Keratinocyte (primary cell): ENCODE data around the gene KLHDC7B. TPM values are rescaled to one million over a fixed set of nuclear protein-coding genes. Genes with fewer than 3 reads are reported as not detected.
A peak's percentile ranks its signal among the peaks of the same experiment; 100 is the strongest.

Experiments used
- DNase-seq: peaks from one replicate; pipeline ENCODE4 v3.0.0-alpha.2; 2011; ENCODE audit warnings: low read depth, missing footprints, low spot score
- FAIRE-seq: peaks from 2 replicates; lab custom pipeline; 2011; peaks lifted over from hg19 to GRCh38; lab: Jason Lieb, UNC
- H2AFZ ChIP-seq: 2 replicates; pipeline ENCODE4 v1.6.0; 2012; ENCODE audit warnings: low read length, control low read depth, inconsistent platforms; ENCODE audit not compliant: control insufficient read depth
- H3K27ac ChIP-seq: 2 replicates; pipeline ENCODE4 v1.5.1; 2011; ENCODE audit warnings: low read length; ENCODE audit not compliant: control insufficient read depth, insufficient read depth
- H3K27me3 ChIP-seq: 3 replicates; pipeline ENCODE4 v1.6.0; 2011; ENCODE audit warnings: low read length; ENCODE audit not compliant: control insufficient read depth, insufficient read depth; ENCODE audit errors: extremely low read depth
- H3K36me3 ChIP-seq, 2 experiments: 2 replicates in 1 of 2; 3 replicates in 1 of 2; pipeline ENCODE4 v1.5.1; 2011; ENCODE audit warnings: low read length in 2 of 2, mild to moderate bottlenecking in 1 of 2; ENCODE audit not compliant: control insufficient read depth in 2 of 2, insufficient read depth in 2 of 2; ENCODE audit errors: extremely low read depth in 1 of 2
- H3K4me1 ChIP-seq: 3 replicates; pipeline ENCODE4 v1.5.1; 2011; ENCODE audit warnings: low read length; ENCODE audit not compliant: control insufficient read depth, insufficient read depth; ENCODE audit errors: extremely low read depth
- H3K4me2 ChIP-seq: 3 replicates; pipeline ENCODE4 v1.6.0; 2011; ENCODE audit warnings: low read depth, low read length; ENCODE audit not compliant: control insufficient read depth, insufficient read depth; ENCODE audit errors: extremely low read depth
- H3K4me3 ChIP-seq, 3 experiments: fragments of 200-600 bp in 1 of 3; sonication (generic) in 1 of 3; 2 replicates in 2 of 3; 3 replicates in 1 of 3; pipeline ENCODE4 v1.5.1; 2011 to 2016; ENCODE audit warnings: low read length in 3 of 3, mild to moderate bottlenecking in 3 of 3, control low read depth in 2 of 3, inconsistent platforms in 1 of 3, low read depth in 1 of 3, mixed read lengths in 1 of 3, mixed run types in 1 of 3, moderate library complexity in 1 of 3; ENCODE audit not compliant: control insufficient read depth in 2 of 3, insufficient read depth in 2 of 3; ENCODE audit errors: extremely low read depth in 1 of 3
- H3K79me2 ChIP-seq: 2 replicates; pipeline ENCODE4 v1.6.0; 2012; ENCODE audit warnings: low read length; ENCODE audit not compliant: control insufficient read depth, insufficient read depth
- H3K9ac ChIP-seq: 3 replicates; pipeline ENCODE4 v1.6.0; 2011; ENCODE audit warnings: low read length; ENCODE audit not compliant: control insufficient read depth, insufficient read depth; ENCODE audit errors: extremely low read depth
- H3K9me1 ChIP-seq: 3 replicates; pipeline ENCODE4 v1.6.0; 2011; ENCODE audit warnings: low read length; ENCODE audit not compliant: control insufficient read depth, insufficient read depth; ENCODE audit errors: extremely low read depth
- H3K9me3 ChIP-seq: 2 replicates; pipeline ENCODE4 v1.5.1; 2012; ENCODE audit warnings: low read depth, low read length; ENCODE audit not compliant: control insufficient read depth
- H4K20me1 ChIP-seq: 3 replicates; pipeline ENCODE4 v1.6.0; 2011; ENCODE audit warnings: low read length; ENCODE audit not compliant: control insufficient read depth, insufficient read depth; ENCODE audit errors: extremely low read depth
- CTCF ChIP-seq, 3 experiments: IDR thresholded peaks in 1 of 3; conservative IDR thresholded peaks in 1 of 3; optimal IDR thresholded peaks in 1 of 3; 2 replicates in 2 of 3; 3 replicates in 1 of 3; pipeline versions ENCODE3 to v1.5.1; 2011; ENCODE audit warnings: low read length in 3 of 3, mild to moderate bottlenecking in 3 of 3, moderate library complexity in 2 of 3, control low read depth in 1 of 3, inconsistent platforms in 1 of 3; ENCODE audit not compliant: insufficient read depth in 2 of 3; ENCODE audit errors: extremely low read depth in 1 of 3
- EZH2 ChIP-seq: IDR thresholded peaks from one replicate; pipeline ENCODE4 v1.6.1; 2012; ENCODE audit warnings: inconsistent platforms, mild to moderate bottlenecking, low read length, moderate library complexity
- dilution Hi-C: fragments of 300-500 bp; cut with MboI; formaldehyde crosslinking; loops from one replicate; pipeline ENCODE4 v1.7.0; 2020; ENCODE audit warnings: low sequenced_read_pairs; ENCODE audit not compliant: extremely low pct_ligation_motif_present
- polyA minus RNA-seq, 3 experiments: library from RNA; depleted of rRNA, polyadenylated mRNA; stranded (reverse); fragments of >200 nt; gene quantifications; 1 replicate in 1 of 3; 2 replicates in 1 of 3; 3 replicates in 1 of 3; pipeline ENCODE4 v1.2.3, GENCODE V29; 2011
- polyA plus RNA-seq, 5 experiments: library from polyadenylated mRNA; depleted of rRNA in 3 of 5; stranded (reverse) in 3 of 5; stranded (forward) in 1 of 5; unstranded in 1 of 5; fragments of >200 nt; gene quantifications; 1 replicate in 1 of 5; 2 replicates in 3 of 5; 3 replicates in 1 of 5; pipeline versions ENCODE4 v1.2.1 to v1.2.3, GENCODE V29; 2011 to 2012; ENCODE audit warnings: missing spikeins in 2 of 5, low read depth in 1 of 5, low replicate concordance in 1 of 5

KLHDC7B gene
- polyA plus RNA-seq (0.01 to 0.08 TPM in 2 of 3 replicates, not detected in the other), polyA minus RNA-seq (0.07 to 0.10 TPM in 2 of 3 replicates, not detected in the other)
- polyA plus RNA-seq (2011; ENCODE audit: low read depth) = not detected
- polyA plus RNA-seq (2011; cell fraction: cytosol; rRNA removed) = 0.01 and 0.06 TPM in 2 replicates
- 0.19 and 0.45 TPM in 2 replicates for polyA plus RNA-seq (2011; cell fraction: nucleus; rRNA removed)
- polyA plus RNA-seq (2012; ENCODE audit: low replicate concordance) = 0.02 and 0.85 TPM in 2 replicates
- polyA minus RNA-seq (2011; cell fraction: cytosol; rRNA and poly(A)+ RNA removed) = not detected
- polyA minus RNA-seq (2011; cell fraction: nucleus; rRNA and poly(A)+ RNA removed) = 0.16 and 0.32 TPM in 2 replicates

GRCh38 chr22:50545522-50546325 is at the start of gene KLHDC7B:
Gene KLHDC7B (plus strand): TSS chr22:50545899. CDS start chr22:50546244, 345 bp downstream.
- H3K27ac ChIP-seq = peak within 1 kb of the TSS; percentile 42
- H3K4me3 ChIP-seq = no peak within 1 kb of the TSS
- no peaks in the 10 kb centered on the region for H3K9me1 ChIP-seq
- no peaks in the 10 kb centered on the region for H3K36me3 ChIP-seq
- FAIRE-seq (no peak), DNase-seq (no peak)
- peaks cover 13% of the 10 kb centered on the region for H3K27me3 ChIP-seq
- H3K4me2 ChIP-seq = peak within 1 kb of the TSS; percentile 68
- H3K79me2 ChIP-seq = no peaks in the 10 kb centered on the region
- H3K4me1 ChIP-seq = peaks cover 33% of the 10 kb centered on the region
- H4K20me1 ChIP-seq = no peaks in the 10 kb centered on the region
- no peak within 1 kb of the TSS for H2AFZ ChIP-seq
- no peaks in the 10 kb centered on the region for H3K9me3 ChIP-seq
- dilution Hi-C loops = no loop called here
- TF ChIP-seq EZH2 (no peak), CTCF (optimal IDR thresholded peaks at IDR 0.05 in 1 of 3, IDR thresholded peaks at IDR 0.05 in 1 of 3, conservative IDR thresholded peaks at IDR 0.05 in 1 of 3; ENCODE audit: extremely low read depth in 1 of 3, insufficient read depth in 2 of 3, low read length in 3 of 3) (peak in 1 of 3 experiments; percentile 16)
- peak within 1 kb of the TSS; percentile 65 for H3K9ac ChIP-seq

GRCh38 chr22:50497093-50497492 is 48.6 kb upstream of the KLHDC7B start:
- no peak for FAIRE-seq
- TF ChIP-seq CTCF (optimal IDR thresholded peaks at IDR 0.05 in 1 of 3, IDR thresholded peaks at IDR 0.05 in 1 of 3, conservative IDR thresholded peaks at IDR 0.05 in 1 of 3; ENCODE audit: extremely low read depth in 1 of 3, insufficient read depth in 2 of 3, low read length in 3 of 3) = no peak
- TF ChIP-seq EZH2 = no peak
- Histone ChIP-seq H4K20me1 (no peaks in the 10 kb centered on the region), H2AFZ (no peak overlapping the region), H3K9ac (no peak overlapping the region), H3K4me2 (no peak overlapping the region), H3K27ac (no peak overlapping the region), H3K79me2 (no peaks in the 10 kb centered on the region), H3K36me3 (no peaks in the 10 kb centered on the region), H3K27me3 (no peaks in the 10 kb centered on the region), H3K9me3 (no peaks in the 10 kb centered on the region), H3K4me1 (peaks cover 5% of the 10 kb centered on the region), H3K9me1 (no peaks in the 10 kb centered on the region), H3K4me3 (no peak overlapping the region)
- no peak for DNase-seq
- dilution Hi-C loops = no loop called here
